Fibroblast of villous mesenchyme (primary cell): ENCODE data around the gene MAGEE2. TPM values are rescaled to one million over a fixed set of nuclear protein-coding genes. Genes with fewer than 3 reads are reported as not detected.
"Not testable (repeated sequence)": the region's sequence is repeated elsewhere in the genome, so short reads cannot be mapped to it uniquely, and the experiment has no call there.

Experiments used
- DNase-seq: peaks from one replicate; pipeline ENCODE4 v3.0.0-alpha.2; 2010; ENCODE audit warnings: low read depth
- H3K4me3 ChIP-seq: 2 replicates; pipeline ENCODE4 v1.5.1; 2011; ENCODE audit warnings: low read depth, mild to moderate bottlenecking, low read length
- CTCF ChIP-seq: IDR thresholded peaks from 2 replicates; pipeline ENCODE4 v1.5.1; 2012; ENCODE audit warnings: low read depth, mild to moderate bottlenecking, low read length; ENCODE audit not compliant: insufficient read depth
- total RNA-seq: library from RNA; depleted of rRNA; stranded (reverse); fragments of >200 nt; gene quantifications from 2 replicates; pipeline ENCODE4 v1.2.3, GENCODE V29; 2012

The MAGEE2 gene
- total RNA-seq, result not detected in 2 replicates

- H3K4me3 ChIP-seq, result no peak within 1 kb of the TSS
Observed at GRCh38 chrX:75784680-75785491, at the start of gene MAGEE2. Gene MAGEE2, minus strand, starts transcription at chrX:75785254. Its CDS starts 203 bp downstream, at chrX:75785051.

GRCh38 chrX:75786290-75786689 is 1.2 kb upstream of the MAGEE2 start:
- no peak for TF ChIP-seq CTCF
- H3K4me3 ChIP-seq, result no peak overlapping the region
- DNase-seq, result no peak

More at GRCh38 chrX:75784680-75785491, at the start of gene MAGEE2:
- no peak for DNase-seq
- no peak for TF ChIP-seq CTCF

GRCh38 chrX:75781611-75782010 is 3.4 kb downstream of the MAGEE2 start:
- DNase-seq, result no peak
- TF ChIP-seq CTCF, result no peak

GRCh38 chrX:75768063-75768462 is 17.0 kb downstream of the MAGEE2 start:
- DNase-seq, H3K4me3 ChIP-seq: not testable (repeated sequence)

More at GRCh38 chrX:75781611-75782010, 3.4 kb downstream of the MAGEE2 start:
- H3K4me3 ChIP-seq, result no peak overlapping the region

- no peak for TF ChIP-seq CTCF
Observed at GRCh38 chrX:75748431-75748830, 36.6 kb downstream of the MAGEE2 start.

GRCh38 chrX:75746891-75747639 is 38.0 kb downstream of the MAGEE2 start:
- no peak for TF ChIP-seq CTCF
- peak; percentile 3 for DNase-seq
- H3K4me3 ChIP-seq, result peak overlapping the region; percentile 53

More at GRCh38 chrX:75748431-75748830, 36.6 kb downstream of the MAGEE2 start:
- no peak overlapping the region for H3K4me3 ChIP-seq
- no peak for DNase-seq
